Neural cell (in vitro differentiated cells): ENCODE results near the gene ESPNL. TPM values are rescaled to one million over a fixed set of nuclear protein-coding genes. Genes with fewer than 3 reads are reported as not detected.

Experiments used
- H2AFZ ChIP-seq: fragments of 200-600, 300-800 bp; sonication (generic), shearing (Covaris generic); 2 replicates; pipeline ENCODE4 v1.6.0; 2014; ENCODE audit warnings: low read depth, mild to moderate bottlenecking, antibody characterized with exemption, low read length, moderate library complexity
- H3F3A ChIP-seq: fragments of 200-600 bp; shearing (Covaris generic); 2 replicates; pipeline ENCODE4 v1.6.1; 2016; ENCODE audit warnings: mild to moderate bottlenecking, moderate library complexity, mixed read lengths, antibody characterized with exemption, low read length; ENCODE audit not compliant: insufficient read depth, poor library complexity, severe bottlenecking
- H3K27ac ChIP-seq: fragments of 200-600, 300-800 bp; sonication (generic), shearing (Covaris generic); 2 replicates; pipeline ENCODE4 v1.5.1; 2014; ENCODE audit warnings: mild to moderate bottlenecking, low read length, moderate library complexity
- H3K27me3 ChIP-seq: fragments of 300-800, 200-600 bp; sonication (generic), shearing (Covaris generic); 2 replicates; pipeline ENCODE4 v1.6.0; 2014; ENCODE audit warnings: mild to moderate bottlenecking, low read depth, low read length, moderate library complexity; ENCODE audit not compliant: insufficient read depth
- H3K36me3 ChIP-seq: fragments of 300-800, 200-600 bp; sonication (generic), shearing (Covaris generic); 2 replicates; pipeline ENCODE4 v1.5.1; 2014; ENCODE audit warnings: mild to moderate bottlenecking, antibody characterized with exemption, low read length, moderate library complexity; ENCODE audit not compliant: insufficient read depth
- H3K4me2 ChIP-seq: fragments of 300-800, 200-600 bp; sonication (generic), shearing (Covaris generic); 2 replicates; pipeline ENCODE4 v1.6.0; 2014; ENCODE audit warnings: mild to moderate bottlenecking, low read length
- H3K4me3 ChIP-seq: fragments of 300-800, 200-600 bp; sonication (generic), shearing (Covaris generic); 2 replicates; pipeline ENCODE4 v1.5.1; 2014; ENCODE audit warnings: mild to moderate bottlenecking, low read length, moderate library complexity
- H3K79me2 ChIP-seq: fragments of 200-600 bp; shearing (Covaris generic); replicated peaks from 2 replicates; pipeline ENCODE4 v1.6.0; 2014; ENCODE audit warnings: mild to moderate bottlenecking, low read length, moderate library complexity; ENCODE audit not compliant: insufficient read depth
- H3K9ac ChIP-seq: fragments of 300-800, 200-600 bp; sonication (generic), shearing (Covaris generic); 2 replicates; pipeline ENCODE4 v1.6.1; 2016; ENCODE audit warnings: mild to moderate bottlenecking, low read length, mixed read lengths
- H3K9me2 ChIP-seq: fragments of 200-600 bp; shearing (Covaris generic); 2 replicates; pipeline ENCODE4 v1.6.1; 2016; ENCODE audit warnings: mild to moderate bottlenecking, low read length, mixed read lengths; ENCODE audit not compliant: insufficient read depth
- H3K9me3 ChIP-seq: fragments of 200-600, 300-800 bp; sonication (generic), shearing (Covaris generic); 2 replicates; pipeline ENCODE4 v1.6.1; 2016; ENCODE audit warnings: mild to moderate bottlenecking, mixed run types, low read length, moderate library complexity, mixed read lengths
- H4K20me1 ChIP-seq: fragments of 200-600 bp; shearing (Covaris generic); 2 replicates; pipeline ENCODE4 v1.6.1; 2016; ENCODE audit warnings: mild to moderate bottlenecking, mixed run types; ENCODE audit not compliant: insufficient read depth
- CTCF ChIP-seq: fragments of 450-650 bp; IDR thresholded peaks from 2 replicates; pipeline ENCODE4 v1.5.1; 2014; ENCODE audit warnings: antibody characterized with exemption, mild to moderate bottlenecking, moderate library complexity; ENCODE audit not compliant: poor library complexity, severe bottlenecking
- EP300 ChIP-seq: fragments of 450-650 bp; conservative IDR thresholded peaks from 2 replicates; pipeline ENCODE4 v1.6.1; 2014; ENCODE audit warnings: antibody characterized with exemption, mild to moderate bottlenecking, moderate library complexity; ENCODE audit not compliant: poor library complexity, severe bottlenecking
- EZH2 ChIP-seq: fragments of 200-600, 300-800 bp; shearing (Covaris generic), sonication (generic); IDR thresholded peaks from 2 replicates; pipeline ENCODE4 v1.6.1; 2014; ENCODE audit warnings: antibody characterized with exemption, low read length, borderline replicate concordance, mild to moderate bottlenecking; ENCODE audit not compliant: insufficient read depth, poor library complexity, severe bottlenecking
- MXI1 ChIP-seq: fragments of 450-650 bp; conservative IDR thresholded peaks from 2 replicates; pipeline ENCODE4 v1.6.1; 2014; ENCODE audit warnings: antibody characterized with exemption, mild to moderate bottlenecking; ENCODE audit not compliant: poor library complexity, severe bottlenecking
- POLR2AphosphoS5 ChIP-seq: IDR thresholded peaks from 2 replicates; pipeline ENCODE4 v1.6.1; 2012
- RAD21 ChIP-seq: fragments of 450-650 bp; conservative IDR thresholded peaks from 2 replicates; pipeline ENCODE4 v1.6.1; 2014; ENCODE audit warnings: antibody characterized with exemption, mild to moderate bottlenecking, moderate library complexity
- REST ChIP-seq: IDR thresholded peaks from 2 replicates; pipeline ENCODE4 v1.6.1; 2012; ENCODE audit warnings: borderline replicate concordance
- SMC3 ChIP-seq: fragments of 450-650 bp; conservative IDR thresholded peaks from 2 replicates; pipeline ENCODE4 v1.6.1; 2014; ENCODE audit warnings: antibody characterized with exemption, mild to moderate bottlenecking, moderate library complexity; ENCODE audit not compliant: poor library complexity
- TAF1 ChIP-seq: IDR thresholded peaks from 2 replicates; pipeline ENCODE4 v1.6.1; 2012; ENCODE audit warnings: low read depth
- polyA plus RNA-seq: library from polyadenylated mRNA; depleted of rRNA; stranded (reverse); fragments of >200 nt; gene quantifications from 2 replicates; pipeline ENCODE4 v1.2.3, GENCODE V29; 2014

ESPNL gene
- polyA plus RNA-seq, 1 donor from 2014 or later, result 0.69 TPM

DNA sequence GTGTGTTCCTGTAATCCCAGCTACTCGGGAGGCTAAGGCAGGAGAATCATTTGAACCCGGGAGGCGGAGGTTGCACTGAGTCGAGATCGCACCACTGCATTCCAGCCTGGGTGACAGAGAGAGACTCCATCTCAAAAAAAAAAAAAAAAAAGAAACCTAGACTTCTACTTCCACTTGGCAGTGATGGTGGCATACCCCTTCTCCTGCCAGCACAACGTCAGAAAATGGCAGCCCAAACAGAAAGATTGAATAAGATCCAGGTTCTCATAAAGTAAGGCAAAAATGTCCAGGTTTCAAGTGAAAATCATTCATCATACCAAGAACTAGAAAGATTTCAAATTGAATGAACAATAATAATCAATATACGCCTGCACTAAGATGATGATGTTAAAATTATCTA is 15.4 kb upstream of the ESPNL start:
- Histone ChIP-seq H3F3A (no peaks in the 10 kb centered on the region), H3K9me3 (no peaks in the 10 kb centered on the region), H4K20me1 (no peaks in the 10 kb centered on the region), H3K4me3 (no peak overlapping the region), H3K9me2 (no peaks in the 10 kb centered on the region), H3K27ac (no peak overlapping the region), H3K27me3 (no peaks in the 10 kb centered on the region), H3K4me2 (no peak overlapping the region), H3K9ac (no peak overlapping the region), H2AFZ (no peak overlapping the region), H3K36me3 (no peaks in the 10 kb centered on the region), H3K79me2 (no peaks in the 10 kb centered on the region)
- no peak for TF ChIP-seq SMC3
- TF ChIP-seq EZH2, result no peak
- no peak for TF ChIP-seq REST
- no peak for TF ChIP-seq MXI1
- TF ChIP-seq POLR2AphosphoS5, result no peak
- no peak for TF ChIP-seq EP300

- H3K9me3 ChIP-seq, result no peaks in the 10 kb centered on the region
- H3K79me2 ChIP-seq, result no peaks in the 10 kb centered on the region
- no peaks in the 10 kb centered on the region for H3K27me3 ChIP-seq
- no peaks in the 10 kb centered on the region for H3K36me3 ChIP-seq
- no peaks in the 10 kb centered on the region for H3K9me2 ChIP-seq
- no peak overlapping the region for H3K27ac ChIP-seq
- H3K4me3 ChIP-seq, result no peak overlapping the region
- H4K20me1 ChIP-seq, result no peaks in the 10 kb centered on the region
- TF ChIP-seq MXI1 (no peak), REST (no peak), EP300 (no peak), TAF1 (no peak), CTCF (no peak), RAD21 (no peak), POLR2AphosphoS5 (no peak), EZH2 (no peak), SMC3 (no peak)
- H3K9ac ChIP-seq, result no peak overlapping the region
- H2AFZ ChIP-seq, result no peak overlapping the region
- no peaks in the 10 kb centered on the region for H3F3A ChIP-seq
- H3K4me2 ChIP-seq, result no peak overlapping the region
Measured at GRCh38 chr2:238085899-238086298, 14.2 kb upstream of the ESPNL start.
